SK-N-SH (cell line): Measurements from ENCODE around the gene KASH5. TPM values are rescaled to one million over a fixed set of nuclear protein-coding genes. Genes with fewer than 3 reads are reported as not detected.

ENCODE experiments used
- CTCF ChIA-PET: fragments of 300-600, 350-600 bp; formaldehyde crosslinking; extraction: SDS; loops from one replicate; lab custom pipeline; 2021; lab: Yijun Ruan, JAX
- POLR2A ChIA-PET: fragments of 350-600 bp; sonication (Branson Sonifier 250); formaldehyde crosslinking; extraction: SDS; loops from one replicate; lab custom pipeline; 2020; ENCODE audit warnings: antibody characterized with exemption, inconsistent platforms; lab: Yijun Ruan, JAX
- DNase-seq: peaks from one replicate; pipeline ENCODE4 v3.0.0; 2012
- H2AFZ ChIP-seq: fragments of 200-600 bp; sonication (generic); 2 replicates; pipeline ENCODE4 v1.8.1; 2016; ENCODE audit warnings: antibody characterized with exemption, mild to moderate bottlenecking, low read depth
- H3F3A ChIP-seq: fragments of 200-600 bp; sonication (generic); replicated peaks from 2 replicates; pipeline ENCODE3; 2016; ENCODE audit warnings: antibody characterized with exemption, mild to moderate bottlenecking; ENCODE audit not compliant: insufficient read depth
- H3K27ac ChIP-seq, 2 experiments: fragments of 200-500 bp in 1 of 2; fragments of 200-600 bp in 1 of 2; sonication (Bioruptor generic) in 1 of 2; sonication (generic), shearing (Covaris generic) in 1 of 2; 2 replicates each; pipeline versions ENCODE4 v1.5.1 to v1.6.1; 2014 to 2016; ENCODE audit warnings: low read depth in 2 of 2, inconsistent platforms in 1 of 2, low read length in 1 of 2, mild to moderate bottlenecking in 1 of 2, mixed read lengths in 1 of 2
- H3K27me3 ChIP-seq: fragments of 200-600 bp; sonication (generic), shearing (Covaris generic); 2 replicates; pipeline ENCODE4 v1.6.1; 2016; ENCODE audit warnings: mixed run types; ENCODE audit not compliant: insufficient read depth
- H3K36me3 ChIP-seq, 2 experiments: fragments of 200-500 bp in 1 of 2; fragments of 200-600 bp in 1 of 2; sonication (Bioruptor generic) in 1 of 2; sonication (generic) in 1 of 2; replicated peaks in 1 of 2; 2 replicates each; pipeline versions ENCODE3 to v1.5.1; 2014 to 2016; ENCODE audit warnings: low read length in 1 of 2, mild to moderate bottlenecking in 1 of 2; ENCODE audit not compliant: insufficient read depth in 2 of 2, control insufficient read depth in 1 of 2
- H3K4me1 ChIP-seq, 2 experiments: fragments of 200-500 bp in 1 of 2; fragments of 200-600 bp in 1 of 2; sonication (Bioruptor generic) in 1 of 2; sonication (generic), shearing (Covaris generic) in 1 of 2; 2 replicates each; pipeline versions ENCODE4 v1.5.1 to v1.6.1; 2014 to 2016; ENCODE audit warnings: low read depth in 1 of 2, low read length in 1 of 2, mixed run types in 1 of 2; ENCODE audit not compliant: insufficient read depth in 2 of 2, control insufficient read depth in 1 of 2
- H3K4me2 ChIP-seq: fragments of 200-600 bp; sonication (generic), shearing (Covaris generic); 2 replicates; pipeline ENCODE4 v1.6.1; 2017; ENCODE audit warnings: mixed run types
- H3K4me3 ChIP-seq, 2 experiments: fragments of 200-500 bp in 1 of 2; fragments of 200-600 bp in 1 of 2; sonication (Bioruptor generic) in 1 of 2; sonication (generic), shearing (Covaris generic) in 1 of 2; 2 replicates each; pipeline versions ENCODE4 v1.5.1 to v1.8.1; 2014 to 2016; ENCODE audit warnings: low read depth in 2 of 2, inconsistent platforms in 1 of 2, low read length in 1 of 2, mild to moderate bottlenecking in 1 of 2, mixed read lengths in 1 of 2, moderate library complexity in 1 of 2
- H3K79me2 ChIP-seq: fragments of 200-600 bp; sonication (generic); 2 replicates; pipeline ENCODE4 v1.8.1; 2017; ENCODE audit warnings: mild to moderate bottlenecking; ENCODE audit not compliant: insufficient read depth
- H3K9ac ChIP-seq: fragments of 200-600 bp; sonication (generic); 2 replicates; pipeline ENCODE4 v1.6.1; 2017; ENCODE audit warnings: mixed run types
- H3K9me2 ChIP-seq: fragments of 200-600 bp; sonication (generic); 2 replicates; pipeline ENCODE4 v1.6.1; 2017; ENCODE audit warnings: mixed run types
- H3K9me3 ChIP-seq: fragments of 200-600 bp; sonication (generic); 2 replicates; pipeline ENCODE4 v1.6.1; 2017; ENCODE audit warnings: mixed run types, mild to moderate bottlenecking, moderate library complexity
- H4K20me1 ChIP-seq: fragments of 200-600 bp; sonication (generic); 2 replicates; pipeline ENCODE4 v1.6.1; 2017; ENCODE audit warnings: mild to moderate bottlenecking, mixed run types; ENCODE audit not compliant: insufficient read depth
- EZH2phosphoT487 ChIP-seq: fragments of 200-600 bp; sonication (generic); IDR thresholded peaks from 2 replicates; pipeline ENCODE4 v1.6.1; 2017; ENCODE audit warnings: low read depth, mixed run types, mild to moderate bottlenecking, antibody characterized with exemption, moderate library complexity, borderline replicate concordance
- IRF3 ChIP-seq: fragments of 150-350 bp; IDR thresholded peaks from 2 replicates; pipeline ENCODE4 v1.6.1; 2016; ENCODE audit warnings: mild to moderate bottlenecking, low read depth, low read length
- MEF2A ChIP-seq: IDR thresholded peaks from 2 replicates; pipeline ENCODE4 v1.4.0; 2012; ENCODE audit warnings: low read depth, borderline replicate concordance
- MXI1 ChIP-seq: IDR thresholded peaks from 2 replicates; pipeline ENCODE4 v1.6.1; 2012; ENCODE audit warnings: mild to moderate bottlenecking, low read depth, low read length, improper control_type of control experiment
- TAF1 ChIP-seq: IDR thresholded peaks from 2 replicates; pipeline ENCODE4 v1.6.1; 2012; ENCODE audit warnings: low read depth, mild to moderate bottlenecking, low read length, moderate library complexity, borderline replicate concordance
- WGBS: methylation state at CpG from one replicate; pipeline ENCODE4 v1.1.6; 2017; ENCODE audit warnings: low lambda C conversion rate; 5-methylcytosine and 5-hydroxymethylcytosine counted together
- polyA plus RNA-seq, 3 experiments: library from polyadenylated mRNA; depleted of rRNA; stranded (reverse); fragments of >200 nt; gene quantifications; 2 replicates each; pipeline ENCODE4 v1.2.3, GENCODE V29; 2012
- TF ChIP-seq, protein P1 (sequence below): IDR thresholded peaks from 2 replicates; pipeline ENCODE4 v1.4.0; 2012; ENCODE audit warnings: low read depth, borderline replicate concordance

KASH5 gene
- polyA plus RNA-seq, 1 of the 3 experiments (the other 2 are of a cell fraction) = 0.20 TPM

- peaks cover 99% of the 10 kb centered on the region for H3K27me3 ChIP-seq
- peak overlapping the region in 1 of 2 experiments; percentile 14; a peak in 2 of 4 replicates for H3K4me3 ChIP-seq
Observed at GRCh38 chr19:49421039-49421877, 33.2 kb downstream of the KASH5 start.

GRCh38 chr19:49421878-49422202, 33.8 kb downstream of the KASH5 start:
- H3K9me2 ChIP-seq = no peaks in the 10 kb centered on the region
- no peak overlapping the region for H3K27ac ChIP-seq
- H3K4me2 ChIP-seq = no peak overlapping the region; the same call in 1 of the 2 replicates
- WGBS = 10% methylated on average over 3 of the region's 3 CpGs
- no peaks in the 10 kb centered on the region for H3K9me3 ChIP-seq
- peaks cover 99% of the 10 kb centered on the region for H3K27me3 ChIP-seq
- no peak overlapping the region for H2AFZ ChIP-seq
- H3K79me2 ChIP-seq = no peaks in the 10 kb centered on the region
- H3K9ac ChIP-seq = no peak overlapping the region
- TF ChIP-seq IRF3 (no peak), MXI1 (no peak)
- TF ChIP-seq, all 33 proteins: peak for 0
- H3K4me1 ChIP-seq = peaks cover 0 to 4% of the 10 kb centered on the region in 2 experiments; a peak in 2 of 4 replicates
- CTCF ChIA-PET = interaction anchor here (0.6 to 17.5 kb wide), 8 partner anchors 9 to 57 kb away, joined by 3 to 108 read pairs (median 4); no protein-coding TSS in a partner anchor
- no peak for DNase-seq
- H3F3A ChIP-seq = peaks cover 11% of the 10 kb centered on the region
- no peaks in the 10 kb centered on the region for H4K20me1 ChIP-seq
- POLR2A ChIA-PET = no interaction called here
- no peak overlapping the region for H3K4me3 ChIP-seq
- no peaks in the 10 kb centered on the region for H3K36me3 ChIP-seq

More at GRCh38 chr19:49421039-49421877, 33.2 kb downstream of the KASH5 start:
- H3K9me3 ChIP-seq = no peaks in the 10 kb centered on the region
- no peak overlapping the region; the same call in 1 of the 2 replicates for H3K4me2 ChIP-seq
- peak; percentile 95 for DNase-seq
- ChIA-PET POLR2A (interaction anchor here (1.0 kb wide), 1 partner anchor 31 kb away, joined by 3 read pairs; the partner anchor contains the start of gene PIH1D1), CTCF (interaction anchor here (0.7 to 17.5 kb wide), 8 partner anchors 9 to 196 kb away, joined by 3 to 108 read pairs (median 5); partner anchors contain the start of gene FLT3LG)
- H3K36me3 ChIP-seq = no peaks in the 10 kb centered on the region
- H3K79me2 ChIP-seq = no peaks in the 10 kb centered on the region
- H3K4me1 ChIP-seq = peaks cover 0 to 4% of the 10 kb centered on the region in 2 experiments; a peak in 2 of 4 replicates
- WGBS = 13% methylated on average over 41 of the region's 48 CpGs
- H2AFZ ChIP-seq = no peak overlapping the region
- no peak overlapping the region for H3K9ac ChIP-seq
- peaks cover 11% of the 10 kb centered on the region for H3F3A ChIP-seq
- H3K9me2 ChIP-seq = no peaks in the 10 kb centered on the region
- 0 out of 2 replicates have a peak, but pooled peaks have one; percentile 28 for TF ChIP-seq EZH2phosphoT487
- no peak for TF ChIP-seq TAF1
- no peak for TF ChIP-seq MEF2A
- TF ChIP-seq, protein P1, sequence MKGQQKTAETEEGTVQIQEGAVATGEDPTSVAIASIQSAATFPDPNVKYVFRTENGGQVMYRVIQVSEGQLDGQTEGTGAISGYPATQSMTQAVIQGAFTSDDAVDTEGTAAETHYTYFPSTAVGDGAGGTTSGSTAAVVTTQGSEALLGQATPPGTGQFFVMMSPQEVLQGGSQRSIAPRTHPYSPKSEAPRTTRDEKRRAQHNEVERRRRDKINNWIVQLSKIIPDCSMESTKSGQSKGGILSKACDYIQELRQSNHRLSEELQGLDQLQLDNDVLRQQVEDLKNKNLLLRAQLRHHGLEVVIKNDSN = no peak
- no peaks in the 10 kb centered on the region for H4K20me1 ChIP-seq
- H3K27ac ChIP-seq = no peak overlapping the region
